ENCODE data around the gene PBX2. TPM values are rescaled to one million over a fixed set of nuclear protein-coding genes. Genes with fewer than 3 reads are reported as not detected.
"Not testable (repeated sequence)": the region's sequence is repeated elsewhere in the genome, so short reads cannot be mapped to it uniquely, and the experiment has no call there.

Gene PBX2
- total and polyA plus RNA-seq, 2 experiments from 2014 or later: 21.6 to 77.5 TPM

GRCh38 chr6:32194825-32195651 is 5.0 kb upstream of the PBX2 start:
- DNase-seq (ENCODE audit: low spot score): peak; percentile 75
- H3K27me3 ChIP-seq: no peaks in the 10 kb centered on the region
- peak overlapping the region; percentile 8 for H3K4me3 ChIP-seq
- H3K4me2 ChIP-seq: peak overlapping the region; percentile 79
- no peaks in the 10 kb centered on the region for H3K9me2 ChIP-seq (replicated peaks; ENCODE audit: insufficient read depth)
- peak overlapping the region; percentile 4 for H2AFZ ChIP-seq
- TF ChIP-seq EZH2 (IDR thresholded peaks at IDR 0.05; ENCODE audit: borderline replicate concordance): no peak
- TF ChIP-seq, protein P1, sequence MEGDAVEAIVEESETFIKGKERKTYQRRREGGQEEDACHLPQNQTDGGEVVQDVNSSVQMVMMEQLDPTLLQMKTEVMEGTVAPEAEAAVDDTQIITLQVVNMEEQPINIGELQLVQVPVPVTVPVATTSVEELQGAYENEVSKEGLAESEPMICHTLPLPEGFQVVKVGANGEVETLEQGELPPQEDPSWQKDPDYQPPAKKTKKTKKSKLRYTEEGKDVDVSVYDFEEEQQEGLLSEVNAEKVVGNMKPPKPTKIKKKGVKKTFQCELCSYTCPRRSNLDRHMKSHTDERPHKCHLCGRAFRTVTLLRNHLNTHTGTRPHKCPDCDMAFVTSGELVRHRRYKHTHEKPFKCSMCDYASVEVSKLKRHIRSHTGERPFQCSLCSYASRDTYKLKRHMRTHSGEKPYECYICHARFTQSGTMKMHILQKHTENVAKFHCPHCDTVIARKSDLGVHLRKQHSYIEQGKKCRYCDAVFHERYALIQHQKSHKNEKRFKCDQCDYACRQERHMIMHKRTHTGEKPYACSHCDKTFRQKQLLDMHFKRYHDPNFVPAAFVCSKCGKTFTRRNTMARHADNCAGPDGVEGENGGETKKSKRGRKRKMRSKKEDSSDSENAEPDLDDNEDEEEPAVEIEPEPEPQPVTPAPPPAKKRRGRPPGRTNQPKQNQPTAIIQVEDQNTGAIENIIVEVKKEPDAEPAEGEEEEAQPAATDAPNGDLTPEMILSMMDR (IDR thresholded peaks at IDR 0.05; ENCODE audit: poor library complexity): peak; percentile 63
- no peaks in the 10 kb centered on the region for H3K9me3 ChIP-seq (ENCODE audit: low read depth)
- WGBS (ENCODE audit: low lambda C conversion rate, missing lambda C conversion rate): 18% methylated on average over 15 of the region's 15 CpGs
- no peaks in the 10 kb centered on the region for H3K36me3 ChIP-seq (replicated peaks; ENCODE audit: insufficient read depth, low read depth)
- peak overlapping the region; percentile 94 for H3K27ac ChIP-seq
- peaks cover 3% of the 10 kb centered on the region for H3K79me2 ChIP-seq
- H4K20me1 ChIP-seq (ENCODE audit: insufficient read depth, poor library complexity, severe bottlenecking): no peaks in the 10 kb centered on the region
- H3K4me1 ChIP-seq (ENCODE audit: insufficient read depth): peaks cover 32% of the 10 kb centered on the region

DNA sequence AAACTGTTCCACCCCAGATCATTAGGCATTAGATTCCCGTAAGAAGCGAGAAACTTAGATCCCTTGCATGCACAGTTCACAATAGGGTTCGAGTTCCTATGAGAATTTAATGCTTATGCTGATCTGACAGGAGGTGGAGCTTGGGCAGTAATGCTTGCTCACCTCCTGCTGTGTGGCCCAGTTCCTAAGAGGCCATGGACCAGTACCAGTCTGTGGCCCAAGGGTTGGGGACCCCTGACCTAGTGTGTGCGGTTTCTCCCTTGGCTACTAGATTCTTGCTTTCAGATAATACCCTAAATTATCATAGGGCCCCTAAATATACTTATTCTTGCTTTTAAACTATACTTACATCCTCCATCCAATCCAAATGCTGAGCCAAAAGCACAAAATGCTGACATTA is 4.4 kb upstream of the PBX2 start:
- Histone ChIP-seq H3K4me3 (no peak overlapping the region), H3K27ac (peak overlapping the region; percentile 94), H3K9me3 (ENCODE audit: low read depth) (no peaks in the 10 kb centered on the region), H3K27me3 (no peaks in the 10 kb centered on the region), H4K20me1 (ENCODE audit: insufficient read depth, poor library complexity, severe bottlenecking) (no peaks in the 10 kb centered on the region), H3K4me1 (ENCODE audit: insufficient read depth) (peaks cover 32% of the 10 kb centered on the region), H3K36me3 (replicated peaks; ENCODE audit: insufficient read depth, low read depth) (no peaks in the 10 kb centered on the region), H2AFZ (no peak overlapping the region), H3K79me2 (peaks cover 8% of the 10 kb centered on the region), H3K4me2 (peak overlapping the region; percentile 79), H3K9me2 (replicated peaks; ENCODE audit: insufficient read depth) (no peaks in the 10 kb centered on the region)
- DNase-seq (ENCODE audit: low spot score): no peak
- WGBS (ENCODE audit: low lambda C conversion rate, missing lambda C conversion rate): 96% methylated on average over 4 of the region's 4 CpGs
- no peak for TF ChIP-seq EZH2 (IDR thresholded peaks at IDR 0.05; ENCODE audit: borderline replicate concordance)
- TF ChIP-seq EZH2phosphoT487 (IDR thresholded peaks at IDR 0.05; ENCODE audit: low read depth, severe bottlenecking, unreplicated experiment): no peak
- TF ChIP-seq, protein P1 (IDR thresholded peaks at IDR 0.05; ENCODE audit: poor library complexity): no peak

DNA sequence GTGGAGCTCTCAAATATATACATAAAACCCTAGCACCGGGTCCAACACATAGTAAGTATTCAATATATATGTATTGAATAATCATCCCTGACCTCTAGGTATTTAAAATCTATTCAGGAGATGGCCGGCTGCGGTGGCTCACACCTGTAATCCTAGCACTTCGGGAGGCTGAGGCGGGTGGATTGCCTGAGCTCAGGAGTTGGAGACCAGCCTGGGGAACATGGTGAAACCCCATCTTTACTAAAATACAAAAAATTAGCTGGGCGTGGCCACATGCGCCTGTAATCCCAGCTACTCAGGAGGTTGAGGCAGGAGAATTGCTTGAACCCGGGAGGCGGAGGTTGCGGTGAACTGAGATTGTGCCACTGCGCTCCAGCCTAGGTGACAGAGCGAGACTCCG is 3.1 kb upstream of the PBX2 start:
- H3K4me1 ChIP-seq (ENCODE audit: insufficient read depth): peaks cover 32% of the 10 kb centered on the region
- peak overlapping the region; percentile 71 for H3K27ac ChIP-seq
- not testable (repeated sequence) for H4K20me1 ChIP-seq (ENCODE audit: insufficient read depth, poor library complexity, severe bottlenecking); H2AFZ ChIP-seq; H3K9me3 ChIP-seq (ENCODE audit: low read depth); H3K9me2 ChIP-seq (replicated peaks; ENCODE audit: insufficient read depth); H3K27me3 ChIP-seq; DNase-seq (ENCODE audit: low spot score); H3K36me3 ChIP-seq (replicated peaks; ENCODE audit: insufficient read depth, low read depth); H3K4me3 ChIP-seq
- H3K4me2 ChIP-seq: peak overlapping the region; percentile 41
- WGBS (ENCODE audit: low lambda C conversion rate, missing lambda C conversion rate): 87% methylated on average over 13 of the region's 13 CpGs
- peaks cover 21% of the 10 kb centered on the region for H3K79me2 ChIP-seq

DNA sequence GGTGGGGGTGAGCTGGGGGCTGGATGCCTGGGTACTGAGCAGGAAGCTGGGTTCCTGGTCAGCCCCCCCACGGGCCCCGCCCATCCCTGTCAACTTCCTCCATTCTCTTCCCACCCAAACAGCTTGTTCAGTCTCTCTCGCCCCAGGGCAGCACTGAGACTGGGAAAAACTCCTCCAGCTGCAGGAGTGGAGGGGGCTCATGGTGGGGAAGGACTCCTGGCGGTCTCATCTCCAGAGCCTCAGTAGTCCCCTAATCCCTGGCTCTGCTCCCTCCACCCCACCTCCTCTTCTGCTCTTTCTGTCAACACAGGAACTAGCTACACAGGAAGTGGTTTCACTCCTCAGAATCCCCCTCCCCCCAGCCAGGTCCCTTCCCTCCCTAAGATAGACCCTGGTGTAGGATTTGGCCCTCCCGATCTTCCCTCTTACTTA is 2.6 kb upstream of the PBX2 start, which contains the start of gene GPSM3:
GPSM3 (minus strand) TSS at position 36 of the 432 bp plus-strand sequence. CDS start 130 bp downstream, outside the sequence.
- Histone ChIP-seq H3K27me3 (no peaks in the 10 kb centered on the region), H3K9me2 (replicated peaks; ENCODE audit: insufficient read depth) (no peaks in the 10 kb centered on the region), H3K9me3 (ENCODE audit: low read depth) (no peaks in the 10 kb centered on the region), H3K27ac (peak within 1 kb of the TSS; percentile 97), H3K79me2 (peaks cover 25% of the 10 kb centered on the region), H3K36me3 (replicated peaks; ENCODE audit: insufficient read depth, low read depth) (no peaks in the 10 kb centered on the region), H3K4me2 (peak within 1 kb of the TSS; percentile 41), H3K4me1 (ENCODE audit: insufficient read depth) (peaks cover 32% of the 10 kb centered on the region), H3K4me3 (no peak within 1 kb of the TSS), H4K20me1 (ENCODE audit: insufficient read depth, poor library complexity, severe bottlenecking) (no peaks in the 10 kb centered on the region), H2AFZ (no peak within 1 kb of the TSS)
- DNase-seq (ENCODE audit: low spot score): no peak
- 38% methylated on average over 3 of the region's 5 CpGs for WGBS (ENCODE audit: low lambda C conversion rate, missing lambda C conversion rate)
- TF ChIP-seq EZH2 (IDR thresholded peaks at IDR 0.05; ENCODE audit: borderline replicate concordance) (no peak), EZH2phosphoT487 (IDR thresholded peaks at IDR 0.05; ENCODE audit: low read depth, severe bottlenecking, unreplicated experiment) (no peak)
- TF ChIP-seq, protein P1 (IDR thresholded peaks at IDR 0.05; ENCODE audit: poor library complexity): no peak

Data from hepatocyte (in vitro differentiated cells).